HEK293 (cell line): ENCODE measurements around the gene RECK.
A peak's percentile ranks its signal among the peaks of the same experiment; 100 is the strongest.

Experiments
- CTCF ChIA-PET: fragments of 350-600 bp; formaldehyde crosslinking; extraction: SDS; loops from one replicate; lab custom pipeline; 2021; ENCODE audit warnings: antibody characterized with exemption; lab: Yijun Ruan, JAX
- POLR2A ChIA-PET: fragments of 300-600 bp; formaldehyde crosslinking; extraction: SDS; loops from one replicate; lab custom pipeline; 2020; ENCODE audit warnings: antibody characterized with exemption, inconsistent platforms; lab: Yijun Ruan, JAX
- H3K27ac ChIP-seq: fragments of 200-500 bp; sonication (Bioruptor generic); 2 replicates; pipeline ENCODE4 v1.5.1; 2014; ENCODE audit warnings: low read depth, low read length, control low read depth, inconsistent platforms; ENCODE audit errors: extremely low read depth
- H3K36me3 ChIP-seq, 2 experiments: fragments of 200-500 bp in 1 of 2; sonication (Bioruptor generic) in 1 of 2; 1 replicate in 1 of 2; 2 replicates in 1 of 2; pipeline ENCODE4 v1.5.1; 2014 to 2017; ENCODE audit warnings: inconsistent platforms in 2 of 2, low read length in 2 of 2; ENCODE audit not compliant: control insufficient read depth in 2 of 2, insufficient read depth in 1 of 2
- H3K4me1 ChIP-seq: fragments of 200-500 bp; sonication (Bioruptor generic); 2 replicates; pipeline ENCODE4 v1.5.1; 2014; ENCODE audit warnings: mild to moderate bottlenecking, low read length, inconsistent platforms; ENCODE audit not compliant: control insufficient read depth, insufficient read depth
- H3K4me3 ChIP-seq: 2 replicates; pipeline ENCODE4 v1.5.1; 2011; ENCODE audit warnings: low read depth, mild to moderate bottlenecking, control low read depth, low read length, moderate library complexity
- H3K9me3 ChIP-seq: fragments of 200-500 bp; sonication (Bioruptor generic); 2 replicates; pipeline ENCODE4 v1.5.1; 2014; ENCODE audit warnings: low read depth, low read length, inconsistent platforms; ENCODE audit not compliant: control insufficient read depth, insufficient read depth
- EGR2 ChIP-seq: fragments of 450-650 bp; formaldehyde crosslinking; IDR thresholded peaks from 2 replicates; pipeline ENCODE4 v1.5.1; 2016; ENCODE audit warnings: low read depth, missing biosample characterization, missing genetic modification characterization
- GLIS2 ChIP-seq: fragments of 450-650 bp; formaldehyde crosslinking; IDR thresholded peaks from 2 replicates; pipeline ENCODE4 v1.5.1; 2016; ENCODE audit warnings: missing biosample characterization, missing genetic modification characterization
- KLF8 ChIP-seq: fragments of 450-650 bp; formaldehyde crosslinking; IDR thresholded peaks from 2 replicates; pipeline ENCODE4 v1.5.1; 2016; ENCODE audit warnings: missing biosample characterization, missing genetic modification characterization
- OSR2 ChIP-seq: fragments of 450-650 bp; formaldehyde crosslinking; IDR thresholded peaks from 2 replicates; pipeline ENCODE4 v1.5.1; 2016; ENCODE audit warnings: missing biosample characterization, missing genetic modification characterization
- OVOL3 ChIP-seq: fragments of 450-650 bp; formaldehyde crosslinking; IDR thresholded peaks from 2 replicates; pipeline ENCODE4 v1.5.1; 2016; ENCODE audit warnings: missing biosample characterization, missing genetic modification characterization
- ZFHX2 ChIP-seq: fragments of 450-650 bp; formaldehyde crosslinking; conservative IDR thresholded peaks from 2 replicates; pipeline ENCODE4 v1.5.1; 2016; ENCODE audit warnings: missing biosample characterization, missing genetic modification characterization
- ZFP37 ChIP-seq: fragments of 450-650 bp; formaldehyde crosslinking; IDR thresholded peaks from 2 replicates; pipeline ENCODE4 v1.5.1; 2016; ENCODE audit warnings: missing biosample characterization, missing genetic modification characterization
- ZFP41 ChIP-seq: fragments of 450-650 bp; formaldehyde crosslinking; IDR thresholded peaks from 2 replicates; pipeline ENCODE4 v1.5.1; 2016; ENCODE audit warnings: missing biosample characterization, missing genetic modification characterization, borderline replicate concordance
- ZNF16 ChIP-seq: fragments of 450-650 bp; formaldehyde crosslinking; IDR thresholded peaks from 2 replicates; pipeline ENCODE4 v1.5.1; 2016; ENCODE audit warnings: low read depth, missing biosample characterization, missing genetic modification characterization
- ZNF24 ChIP-seq: fragments of 450-650 bp; formaldehyde crosslinking; IDR thresholded peaks from 2 replicates; pipeline ENCODE4 v1.5.1; 2016; ENCODE audit warnings: missing biosample characterization, missing genetic modification characterization
- ZNF404 ChIP-seq: fragments of 450-650 bp; formaldehyde crosslinking; IDR thresholded peaks from 2 replicates; pipeline ENCODE4 v1.5.1; 2017; ENCODE audit warnings: missing biosample characterization, missing genetic modification characterization
- ZNF416 ChIP-seq: fragments of 450-650 bp; formaldehyde crosslinking; IDR thresholded peaks from 2 replicates; pipeline ENCODE4 v1.5.1; 2016; ENCODE audit warnings: missing biosample characterization, missing genetic modification characterization
- ZNF433 ChIP-seq: fragments of 450-650 bp; formaldehyde crosslinking; IDR thresholded peaks from 2 replicates; pipeline ENCODE4 v1.5.1; 2016; ENCODE audit warnings: missing biosample characterization, missing genetic modification characterization, low read depth
- ZNF473 ChIP-seq: fragments of 450-650 bp; formaldehyde crosslinking; IDR thresholded peaks from 2 replicates; pipeline ENCODE4 v1.5.1; 2017; ENCODE audit warnings: missing biosample characterization, missing genetic modification characterization
- ZNF510 ChIP-seq: fragments of 450-650 bp; formaldehyde crosslinking; IDR thresholded peaks from 2 replicates; pipeline ENCODE4 v1.5.1; 2018; ENCODE audit warnings: mild to moderate bottlenecking, missing genetic modification characterization, missing biosample characterization; ENCODE audit not compliant: insufficient replicate concordance
- ZNF629 ChIP-seq: fragments of 450-650 bp; formaldehyde crosslinking; IDR thresholded peaks from 2 replicates; pipeline ENCODE4 v1.5.1; 2017; ENCODE audit warnings: missing biosample characterization, missing genetic modification characterization
- ZNF707 ChIP-seq: fragments of 450-650 bp; formaldehyde crosslinking; IDR thresholded peaks from 2 replicates; pipeline ENCODE4 v1.5.1; 2016; ENCODE audit warnings: missing biosample characterization, missing genetic modification characterization
- ZNF747 ChIP-seq: fragments of 450-650 bp; formaldehyde crosslinking; IDR thresholded peaks from 2 replicates; pipeline ENCODE4 v1.5.1; 2016; ENCODE audit warnings: missing biosample characterization, missing genetic modification characterization
- ZNF776 ChIP-seq: fragments of 450-650 bp; formaldehyde crosslinking; IDR thresholded peaks from 2 replicates; pipeline ENCODE4 v1.5.0; 2017; ENCODE audit warnings: missing biosample characterization, missing genetic modification characterization, borderline replicate concordance
- ZSCAN16 ChIP-seq: fragments of 450-650 bp; formaldehyde crosslinking; IDR thresholded peaks from 2 replicates; pipeline ENCODE4 v1.5.1; 2016; ENCODE audit warnings: missing biosample characterization, missing genetic modification characterization
- TF ChIP-seq, protein P1 (sequence below): fragments of 450-650 bp; formaldehyde crosslinking; IDR thresholded peaks from 2 replicates; pipeline ENCODE4 v1.5.1; 2016; ENCODE audit warnings: missing biosample characterization, missing genetic modification characterization

RECK gene

DNA sequence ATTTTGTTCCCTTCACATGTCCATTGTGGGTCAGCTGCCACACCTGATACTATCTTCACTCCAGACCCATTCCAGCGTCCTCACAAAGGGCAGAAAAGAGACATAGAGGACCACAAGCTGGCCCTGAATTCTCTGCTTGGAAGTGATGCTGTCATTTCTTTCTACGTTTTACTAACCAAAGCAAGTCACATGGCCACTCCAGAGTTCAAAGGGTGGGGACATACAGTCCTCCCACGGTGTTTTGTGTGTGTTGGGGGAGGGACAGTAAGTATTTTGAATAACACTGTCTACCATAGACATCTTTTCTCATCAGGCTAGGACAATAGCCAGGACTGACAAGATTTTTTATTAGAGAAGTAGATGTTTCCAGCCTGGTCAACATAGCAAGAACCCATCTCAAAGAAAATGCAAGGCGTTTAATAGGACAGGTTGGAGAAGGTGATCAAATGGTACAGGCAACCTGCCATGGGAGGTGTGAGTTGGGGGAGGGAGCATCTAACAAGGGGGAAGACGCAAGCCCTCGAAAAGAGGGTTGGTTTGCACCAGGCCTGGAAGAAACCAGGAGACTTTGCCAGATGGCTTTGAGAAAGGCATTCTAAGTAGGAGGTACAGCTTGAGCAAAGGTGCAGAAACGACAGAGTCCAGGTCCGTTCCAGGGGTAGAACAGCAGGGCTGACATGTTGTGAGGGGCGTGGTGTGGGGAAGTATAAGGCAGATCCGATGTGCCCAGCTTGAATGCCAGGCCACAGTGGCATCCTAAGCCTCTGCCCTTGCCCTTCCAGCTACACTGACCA lies 88.5 kb downstream of the RECK start:
- no peaks in the 10 kb centered on the region for H3K4me1 ChIP-seq
- CTCF ChIA-PET: interaction anchor here (0.6 to 1.8 kb wide), 4 partner anchors 18 to 332 kb away, joined by 3 to 14 read pairs (median 6); no protein-coding TSS in a partner anchor
- H3K9me3 ChIP-seq: no peaks in the 10 kb centered on the region
- POLR2A ChIA-PET: interaction anchor here (1.2 kb wide), 1 partner anchor 14 kb away, joined by 4 read pairs; no protein-coding TSS in a partner anchor
- no peak overlapping the region for H3K27ac ChIP-seq
- H3K36me3 ChIP-seq: peaks cover 0 to 27% of the 10 kb centered on the region in 2 experiments; a peak in 1 of 3 replicates
- no peak overlapping the region for H3K4me3 ChIP-seq
- TF ChIP-seq ZNF776 (tag by site-specific recombination) (no peak), ZNF629 (tag by site-specific recombination) (no peak), GLIS2 (tag by site-specific recombination) (no peak), ZNF24 (tag by site-specific recombination) (no peak), ZNF510 (no peak), ZNF16 (tag by site-specific recombination) (no peak), ZNF707 (no peak), ZNF404 (no peak), KLF8 (tag by site-specific recombination) (no peak), EGR2 (no peak), ZNF433 (tag by site-specific recombination) (no peak), OSR2 (no peak), ZFP37 (tag by site-specific recombination) (no peak)
- TF ChIP-seq, protein P1, sequence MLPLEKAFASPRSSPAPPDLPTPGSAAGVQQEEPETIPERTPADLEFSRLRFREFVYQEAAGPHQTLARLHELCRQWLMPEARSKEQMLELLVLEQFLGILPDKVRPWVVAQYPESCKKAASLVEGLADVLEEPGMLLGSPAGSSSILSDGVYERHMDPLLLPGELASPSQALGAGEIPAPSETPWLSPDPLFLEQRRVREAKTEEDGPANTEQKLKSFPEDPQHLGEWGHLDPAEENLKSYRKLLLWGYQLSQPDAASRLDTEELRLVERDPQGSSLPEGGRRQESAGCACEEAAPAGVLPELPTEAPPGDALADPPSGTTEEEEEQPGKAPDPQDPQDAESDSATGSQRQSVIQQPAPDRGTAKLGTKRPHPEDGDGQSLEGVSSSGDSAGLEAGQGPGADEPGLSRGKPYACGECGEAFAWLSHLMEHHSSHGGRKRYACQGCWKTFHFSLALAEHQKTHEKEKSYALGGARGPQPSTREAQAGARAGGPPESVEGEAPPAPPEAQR (tag by site-specific recombination): no peak

DNA sequence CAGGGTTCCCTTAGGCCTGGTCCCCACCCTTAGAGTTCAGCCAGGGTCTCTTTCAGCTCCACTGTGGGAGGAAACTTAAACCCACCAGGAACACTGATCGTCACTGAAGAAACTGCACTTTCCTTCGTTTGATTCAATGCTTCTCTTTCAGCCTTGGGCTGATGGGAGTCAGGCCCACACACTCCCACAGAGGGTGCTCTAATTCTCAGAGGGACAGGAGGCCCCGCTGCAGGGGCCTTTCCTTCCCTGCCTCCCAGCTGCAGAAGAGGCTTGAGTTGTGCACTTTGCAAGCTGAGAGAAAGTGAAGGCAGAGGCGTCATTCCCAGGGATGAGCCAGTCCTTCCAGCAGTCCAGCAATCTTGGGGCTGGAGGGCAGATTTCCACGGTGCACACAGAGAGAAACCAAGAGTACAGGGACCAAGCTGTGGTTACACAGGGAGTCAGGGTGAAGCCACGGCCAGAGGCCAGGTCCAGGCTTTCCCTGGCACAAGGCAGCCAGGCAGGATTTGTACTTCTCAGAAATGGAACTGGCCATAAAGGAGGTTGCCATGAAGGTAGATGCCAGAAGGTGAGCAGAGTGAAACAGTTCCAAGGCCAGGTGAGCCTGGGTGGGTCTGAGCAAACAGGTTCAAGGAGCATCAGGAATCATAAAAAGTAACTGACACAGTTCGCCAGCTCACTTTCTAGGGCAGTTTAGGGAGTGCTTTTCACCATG lies 89.5 kb downstream of the RECK start:
- no peaks in the 10 kb centered on the region for H3K4me1 ChIP-seq
- H3K27ac ChIP-seq: no peak overlapping the region
- peaks cover 0 to 19% of the 10 kb centered on the region in 2 experiments; a peak in 1 of 3 replicates for H3K36me3 ChIP-seq
- ChIA-PET POLR2A (no interaction called here), CTCF (interaction anchor here (0.5 to 1.2 kb wide), 3 partner anchors 19 to 40 kb away, joined by 3 to 9 read pairs (median 3); no protein-coding TSS in a partner anchor)
- H3K9me3 ChIP-seq: no peaks in the 10 kb centered on the region
- H3K4me3 ChIP-seq: no peak overlapping the region
- TF ChIP-seq ZFHX2 (0 out of 2 replicates have a peak, but pooled peaks have one; percentile 14), ZSCAN16 (tag by site-specific recombination) (no peak)

DNA sequence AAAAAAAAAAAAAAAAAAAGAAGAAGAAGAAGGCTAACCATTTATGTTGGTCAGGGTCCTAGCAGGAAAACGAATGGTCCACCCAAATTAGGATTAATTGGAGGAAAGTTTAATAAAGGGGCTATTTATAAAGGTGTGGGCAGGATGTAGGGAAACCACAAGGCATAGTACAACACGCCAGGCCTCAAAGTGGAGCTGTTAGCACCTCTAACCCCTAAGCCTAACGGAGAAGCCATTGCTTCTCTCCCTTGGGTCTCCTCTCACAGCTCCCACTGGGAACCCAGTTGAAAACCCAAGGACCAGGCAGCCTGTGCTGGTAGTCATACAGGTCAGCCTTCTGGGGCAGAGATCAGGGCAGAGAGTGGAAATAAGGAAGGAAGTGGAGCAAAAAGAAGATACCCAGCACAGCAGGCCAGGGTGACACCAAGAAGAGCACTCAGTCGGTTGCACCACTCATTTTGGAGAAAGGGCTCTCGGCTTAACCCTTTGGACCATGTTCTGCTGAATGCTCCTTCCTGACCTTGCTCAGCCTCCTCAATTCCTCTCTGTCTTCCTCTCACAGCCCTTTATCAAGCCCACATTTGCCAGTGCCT lies 91.0 kb downstream of the RECK start:
- H3K9me3 ChIP-seq: no peaks in the 10 kb centered on the region
- ChIA-PET POLR2A (no interaction called here), CTCF (interaction anchor here (0.6 to 1.0 kb wide), 3 partner anchors 8 to 39 kb away, joined by 3 read pairs; no protein-coding TSS in a partner anchor)
- H3K36me3 ChIP-seq: peaks cover 0 to 4% of the 10 kb centered on the region in 2 experiments; a peak in 1 of 3 replicates
- H3K4me3 ChIP-seq: no peak overlapping the region
- no peak overlapping the region for H3K27ac ChIP-seq
- no peaks in the 10 kb centered on the region for H3K4me1 ChIP-seq
- no peak for TF ChIP-seq ZNF473 (tag by site-specific recombination)
- no peak for TF ChIP-seq ZFP41
- TF ChIP-seq ZNF416: no peak
- TF ChIP-seq ZNF747 (tag by site-specific recombination): no peak
- no peak for TF ChIP-seq OVOL3 (tag by site-specific recombination)
- TF ChIP-seq ZNF629 (tag by site-specific recombination): no peak
